ENCODE measurements around the gene RBFA. TPM values are rescaled to one million over a fixed set of nuclear protein-coding genes. Genes with fewer than 3 reads are reported as not detected.

The RBFA gene
- total RNA-seq, 2 experiments from 2014 or later, result 32.2 to 39.1 TPM

GRCh38 chr18:80046011-80046410, 11.8 kb downstream of the RBFA start:
- POLR2A ChIA-PET, result interaction anchor here (0.6 kb wide), 1 partner anchor 208 kb away, joined by 7 read pairs; no protein-coding TSS in a partner anchor
- peaks cover 54% of the 10 kb centered on the region for H3K36me3 Mint-ChIP-seq (ENCODE audit: low read depth)
- CTCF ChIA-PET, result interaction anchor here (0.7 kb wide), 1 partner anchor 9 kb away, joined by 3 read pairs; no protein-coding TSS in a partner anchor
- intact Hi-C loops (cut with DNase I, micrococcal nuclease), result no loop called here
- H3K27ac Mint-ChIP-seq, result no peak overlapping the region
- ATAC-seq, result no peak
- peaks cover 2% of the 10 kb centered on the region for H3K9me3 Mint-ChIP-seq (ENCODE audit: low read depth)
- H3K4me1 Mint-ChIP-seq, result peaks cover 4% of the 10 kb centered on the region
- H3K4me3 Mint-ChIP-seq, result no peak overlapping the region
- no peak for DNase-seq
- no peaks in the 10 kb centered on the region for H3K27me3 Mint-ChIP-seq

DNA sequence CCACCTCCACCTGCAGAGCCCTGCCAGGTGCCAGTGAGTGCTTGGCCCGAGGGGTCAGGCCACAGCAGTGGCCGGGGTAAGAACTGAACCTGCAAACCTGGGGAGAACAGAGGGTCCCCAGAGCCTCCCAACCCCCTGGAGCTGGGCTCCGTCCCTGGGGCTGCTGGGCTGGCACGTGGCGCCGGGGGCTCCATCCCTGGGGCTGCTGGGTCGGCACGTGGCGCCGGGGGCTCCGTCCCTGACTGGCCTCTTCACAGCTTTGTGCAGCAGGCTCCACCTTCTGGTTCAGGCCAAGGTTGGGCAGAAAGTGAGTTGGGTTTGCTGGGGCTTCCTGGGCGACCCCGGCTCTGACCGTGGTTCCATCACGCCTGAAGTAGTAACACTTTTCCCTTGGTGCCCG, 12.2 kb downstream of the RBFA start:
- H3K27me3 Mint-ChIP-seq, result no peaks in the 10 kb centered on the region
- DNase-seq (no peak), ATAC-seq (no peak)
- peaks cover under 1% of the 10 kb centered on the region for H3K4me1 Mint-ChIP-seq
- peaks cover 54% of the 10 kb centered on the region for H3K36me3 Mint-ChIP-seq (ENCODE audit: low read depth)
- POLR2A ChIA-PET, result interaction anchor here (0.6 kb wide), 1 partner anchor 208 kb away, joined by 7 read pairs; no protein-coding TSS in a partner anchor
- intact Hi-C loops (cut with DNase I, micrococcal nuclease), result no loop called here
- CTCF ChIA-PET, result interaction anchor here (0.7 kb wide), 1 partner anchor 10 kb away, joined by 3 read pairs; no protein-coding TSS in a partner anchor
- H3K4me3 Mint-ChIP-seq, result no peak overlapping the region
- H3K9me3 Mint-ChIP-seq (ENCODE audit: low read depth), result peaks cover 6% of the 10 kb centered on the region
- H3K27ac Mint-ChIP-seq, result no peak overlapping the region

GRCh38 chr18:80046961-80047541, 12.8 kb downstream of the RBFA start:
- H3K27ac Mint-ChIP-seq, result no peak overlapping the region
- DNase-seq, result no peak

DNA sequence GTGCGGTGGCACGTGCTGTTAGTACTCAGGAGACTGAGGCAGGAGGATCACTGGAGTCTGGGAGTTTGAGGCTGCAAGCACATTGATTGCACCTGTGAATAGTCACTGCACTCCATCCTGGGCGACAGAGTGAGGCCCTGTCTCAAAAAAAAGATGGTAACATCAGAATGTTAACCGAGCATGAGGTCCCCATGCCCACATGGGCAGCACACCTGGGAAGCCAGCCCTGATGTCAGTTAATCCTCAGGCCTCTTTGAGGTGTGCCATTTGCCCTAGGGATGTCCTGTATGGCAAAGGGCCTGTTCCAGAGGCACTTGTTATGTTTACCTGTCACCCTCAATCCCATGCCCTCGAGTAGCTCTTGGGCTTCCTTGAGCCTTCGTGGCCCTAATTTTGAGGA, 16.6 kb downstream of the RBFA start:
- intact Hi-C loops (cut with DNase I, micrococcal nuclease), result no loop called here
- CTCF ChIA-PET, result no interaction called here
- ATAC-seq (no peak), DNase-seq (no peak)
- Mint-ChIP-seq H3K4me3 (no peak overlapping the region), H3K9me3 (ENCODE audit: low read depth) (peaks cover 31% of the 10 kb centered on the region), H3K27ac (no peak overlapping the region), H3K4me1 (no peaks in the 10 kb centered on the region), H3K27me3 (no peaks in the 10 kb centered on the region), H3K36me3 (ENCODE audit: low read depth) (peaks cover 39% of the 10 kb centered on the region)
- POLR2A ChIA-PET, result no interaction called here

More at GRCh38 chr18:80046961-80047541, 12.8 kb downstream of the RBFA start:
- no peak for ATAC-seq
- CTCF ChIA-PET, result interaction anchor here (0.7 kb wide), 1 partner anchor 10 kb away, joined by 3 read pairs; no protein-coding TSS in a partner anchor
- Mint-ChIP-seq H3K9me3 (ENCODE audit: low read depth) (peaks cover 13% of the 10 kb centered on the region), H3K27me3 (no peaks in the 10 kb centered on the region), H3K4me1 (no peaks in the 10 kb centered on the region), H3K36me3 (ENCODE audit: low read depth) (peaks cover 57% of the 10 kb centered on the region), H3K4me3 (no peak overlapping the region)
- POLR2A ChIA-PET, result no interaction called here
- intact Hi-C loops (cut with DNase I, micrococcal nuclease), result no loop called here

- ATAC-seq (no peak), DNase-seq (no peak)
- Mint-ChIP-seq H3K4me1 (no peaks in the 10 kb centered on the region), H3K4me3 (no peak overlapping the region), H3K36me3 (ENCODE audit: low read depth) (peaks cover 16% of the 10 kb centered on the region), H3K27ac (no peak overlapping the region), H3K27me3 (no peaks in the 10 kb centered on the region), H3K9me3 (ENCODE audit: low read depth) (peaks cover 52% of the 10 kb centered on the region)
- CTCF ChIA-PET, result no interaction called here
- POLR2A ChIA-PET, result no interaction called here
- intact Hi-C loops (cut with DNase I, micrococcal nuclease), result no loop called here
Measured at GRCh38 chr18:80056095-80056494, 21.9 kb downstream of the RBFA start.

GRCh38 chr18:80059945-80060344, 25.7 kb downstream of the RBFA start:
- Mint-ChIP-seq H3K4me1 (no peaks in the 10 kb centered on the region), H3K27ac (no peak overlapping the region), H3K27me3 (no peaks in the 10 kb centered on the region), H3K4me3 (no peak overlapping the region), H3K9me3 (ENCODE audit: low read depth) (peaks cover 36% of the 10 kb centered on the region), H3K36me3 (ENCODE audit: low read depth) (peaks cover 11% of the 10 kb centered on the region)
- intact Hi-C loops (cut with DNase I, micrococcal nuclease), result no loop called here
- ATAC-seq, result no peak
- ChIA-PET CTCF (no interaction called here), POLR2A (no interaction called here)
- no peak for DNase-seq

- ChIA-PET POLR2A (no interaction called here), CTCF (interaction anchor here (1.3 to 1.4 kb wide), 2 partner anchors 14 to 25 kb away, joined by 3 read pairs; no protein-coding TSS in a partner anchor)
- DNase-seq (no peak), ATAC-seq (no peak)
- Mint-ChIP-seq H3K36me3 (ENCODE audit: low read depth) (peaks cover 8% of the 10 kb centered on the region), H3K27ac (no peak overlapping the region), H3K4me3 (no peak overlapping the region), H3K9me3 (ENCODE audit: low read depth) (peaks cover 6% of the 10 kb centered on the region), H3K27me3 (no peaks in the 10 kb centered on the region), H3K4me1 (no peaks in the 10 kb centered on the region)
- intact Hi-C loops (cut with DNase I, micrococcal nuclease), result no loop called here
Measured at GRCh38 chr18:80065705-80066104, 31.5 kb downstream of the RBFA start.

- peaks cover 2% of the 10 kb centered on the region for H3K9me3 Mint-ChIP-seq (ENCODE audit: low read depth)
- DNase-seq (no peak), ATAC-seq (no peak)
- ChIA-PET POLR2A (no interaction called here), CTCF (interaction anchor here (1.1 to 1.3 kb wide), 3 partner anchors 21 to 87 kb away, joined by 3 read pairs; no protein-coding TSS in a partner anchor)
- peaks cover 2% of the 10 kb centered on the region for H3K36me3 Mint-ChIP-seq (ENCODE audit: low read depth)
- H3K4me3 Mint-ChIP-seq, result no peak overlapping the region
- no peaks in the 10 kb centered on the region for H3K27me3 Mint-ChIP-seq
- H3K4me1 Mint-ChIP-seq, result no peaks in the 10 kb centered on the region
- intact Hi-C loops (cut with DNase I, micrococcal nuclease), result no loop called here
- no peak overlapping the region for H3K27ac Mint-ChIP-seq
Measured at GRCh38 chr18:80067321-80067720, 33.1 kb downstream of the RBFA start.

- Mint-ChIP-seq H3K36me3 (ENCODE audit: low read depth) (no peaks in the 10 kb centered on the region), H3K27me3 (no peaks in the 10 kb centered on the region), H3K4me3 (no peak overlapping the region), H3K27ac (no peak overlapping the region), H3K9me3 (ENCODE audit: low read depth) (peaks cover 2% of the 10 kb centered on the region), H3K4me1 (no peaks in the 10 kb centered on the region)
- DNase-seq (no peak), ATAC-seq (no peak)
- POLR2A ChIA-PET, result no interaction called here
- intact Hi-C loops (cut with DNase I, micrococcal nuclease), result no loop called here
- CTCF ChIA-PET, result interaction anchor here (1.2 kb wide), 1 partner anchor 20 kb away, joined by 3 read pairs; no protein-coding TSS in a partner anchor
Measured at GRCh38 chr18:80067897-80068296, 33.7 kb downstream of the RBFA start.

DNA sequence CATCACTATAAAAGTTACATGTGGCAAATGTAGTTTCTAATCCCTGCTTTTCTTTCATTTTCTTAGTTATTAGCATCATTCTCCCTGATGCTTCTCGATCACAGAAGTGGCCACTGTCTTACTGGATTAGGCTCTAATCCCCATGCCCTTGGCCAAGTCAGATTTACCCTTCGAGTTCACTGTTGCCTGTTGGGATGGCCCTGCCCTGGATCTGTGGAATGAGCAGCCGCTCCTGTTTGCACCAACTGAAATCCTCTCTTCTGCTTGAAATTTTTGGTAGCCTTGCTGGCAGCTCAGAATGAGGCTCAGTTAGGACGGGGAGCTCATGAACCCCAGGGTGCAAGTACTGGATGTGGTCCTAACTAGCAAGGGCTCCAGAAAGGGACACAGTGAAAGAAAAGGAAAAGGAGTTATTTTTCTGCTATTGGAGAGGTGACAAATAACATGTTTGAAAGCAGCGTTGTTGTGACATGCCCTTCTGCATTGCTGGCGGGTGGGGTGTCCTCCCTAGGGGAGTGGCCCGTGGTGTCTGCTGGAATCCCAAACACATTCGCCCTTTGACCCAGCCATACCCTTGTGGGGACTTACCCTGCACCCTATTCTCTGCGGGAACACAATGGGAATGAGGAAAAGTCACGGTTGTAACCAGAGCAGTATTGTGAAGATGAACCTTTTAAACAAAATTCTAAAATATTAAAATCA, 34.5 kb downstream of the RBFA start:
- intact Hi-C loops (cut with DNase I, micrococcal nuclease), result no loop called here
- POLR2A ChIA-PET, result no interaction called here
- Mint-ChIP-seq H3K36me3 (ENCODE audit: low read depth) (no peaks in the 10 kb centered on the region), H3K4me1 (no peaks in the 10 kb centered on the region), H3K9me3 (ENCODE audit: low read depth) (no peaks in the 10 kb centered on the region), H3K27me3 (no peaks in the 10 kb centered on the region), H3K4me3 (no peak overlapping the region), H3K27ac (no peak overlapping the region)
- DNase-seq (no peak), ATAC-seq (no peak)
- CTCF ChIA-PET, result no interaction called here

DNA sequence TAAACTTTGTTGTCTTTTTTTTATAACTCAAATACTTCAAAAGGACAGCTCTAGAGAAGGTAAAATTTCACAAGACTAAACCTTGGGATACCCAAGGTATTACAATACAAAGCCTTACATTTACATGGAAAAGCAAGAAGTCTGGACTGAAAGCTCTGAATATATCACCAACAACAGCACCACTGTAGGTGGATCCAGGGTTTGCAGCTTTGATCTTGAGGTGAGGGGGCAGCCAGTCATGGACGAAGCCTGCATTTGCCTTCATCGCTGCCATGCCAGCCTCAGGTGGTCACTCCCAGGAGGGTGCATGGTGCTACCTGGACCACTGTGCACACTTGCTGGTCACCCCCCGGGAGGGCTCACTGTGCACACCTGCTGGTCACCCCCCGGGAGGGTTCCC, 36.6 kb downstream of the RBFA start:
- H3K27ac Mint-ChIP-seq, result no peak overlapping the region
- ChIA-PET CTCF (no interaction called here), POLR2A (no interaction called here)
- DNase-seq (no peak), ATAC-seq (no peak)
- H3K9me3 Mint-ChIP-seq (ENCODE audit: low read depth), result no peaks in the 10 kb centered on the region
- no peak overlapping the region for H3K4me3 Mint-ChIP-seq
- no peaks in the 10 kb centered on the region for H3K4me1 Mint-ChIP-seq
- H3K27me3 Mint-ChIP-seq, result no peaks in the 10 kb centered on the region
- peaks cover 4% of the 10 kb centered on the region for H3K36me3 Mint-ChIP-seq (ENCODE audit: low read depth)
- intact Hi-C loops (cut with DNase I, micrococcal nuclease), result no loop called here

GRCh38 chr18:80074183-80074582, 39.9 kb downstream of the RBFA start:
- Mint-ChIP-seq H3K9me3 (ENCODE audit: low read depth) (no peaks in the 10 kb centered on the region), H3K27ac (no peak overlapping the region), H3K27me3 (no peaks in the 10 kb centered on the region), H3K36me3 (ENCODE audit: low read depth) (peaks cover 4% of the 10 kb centered on the region), H3K4me3 (no peak overlapping the region), H3K4me1 (no peaks in the 10 kb centered on the region)
- ChIA-PET CTCF (interaction anchor here (0.6 kb wide), 1 partner anchor 67 kb away, joined by 3 read pairs; no protein-coding TSS in a partner anchor), POLR2A (no interaction called here)
- ATAC-seq (no peak), DNase-seq (no peak)
- intact Hi-C loops (cut with DNase I, micrococcal nuclease), result no loop called here

All from activated CD4-positive, alpha-beta T cell treated with anti-CD3 and anti-CD28 coated beads for 36 hours (primary cell).